Measurements from ENCODE around the gene CHURC1.

DNA sequence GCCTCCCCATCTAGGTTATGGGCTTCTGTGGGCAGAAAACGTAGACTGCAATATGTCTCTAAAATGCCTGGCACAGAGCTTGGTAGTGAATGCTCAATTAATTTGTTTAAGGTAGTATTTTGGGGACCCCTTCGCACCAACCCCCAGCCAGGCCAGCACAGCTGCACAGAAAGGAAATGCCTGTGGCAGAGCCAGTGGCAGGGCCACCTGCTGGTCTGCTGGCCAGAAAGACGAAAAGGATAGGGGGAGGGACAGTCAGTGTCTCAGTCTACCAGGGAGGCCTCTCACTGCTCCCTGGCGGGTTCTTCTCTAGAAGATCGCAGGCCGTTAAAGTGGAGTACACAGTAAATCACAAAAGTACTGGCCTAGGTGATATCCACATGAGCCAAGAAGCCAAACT, 54.4 kb downstream of the CHURC1 start:
- TF ChIP-seq POLR2AphosphoS5 (IDR thresholded peaks at IDR 0.05; ENCODE audit: low read depth, low read length) (no peak), TAF1 (IDR thresholded peaks at IDR 0.05; ENCODE audit: borderline replicate concordance, insufficient read depth, low read length) (no peak), SIN3A (IDR thresholded peaks at IDR 0.05; ENCODE audit: borderline replicate concordance, insufficient read depth, low read length) (no peak)
- TF ChIP-seq, protein P1, sequence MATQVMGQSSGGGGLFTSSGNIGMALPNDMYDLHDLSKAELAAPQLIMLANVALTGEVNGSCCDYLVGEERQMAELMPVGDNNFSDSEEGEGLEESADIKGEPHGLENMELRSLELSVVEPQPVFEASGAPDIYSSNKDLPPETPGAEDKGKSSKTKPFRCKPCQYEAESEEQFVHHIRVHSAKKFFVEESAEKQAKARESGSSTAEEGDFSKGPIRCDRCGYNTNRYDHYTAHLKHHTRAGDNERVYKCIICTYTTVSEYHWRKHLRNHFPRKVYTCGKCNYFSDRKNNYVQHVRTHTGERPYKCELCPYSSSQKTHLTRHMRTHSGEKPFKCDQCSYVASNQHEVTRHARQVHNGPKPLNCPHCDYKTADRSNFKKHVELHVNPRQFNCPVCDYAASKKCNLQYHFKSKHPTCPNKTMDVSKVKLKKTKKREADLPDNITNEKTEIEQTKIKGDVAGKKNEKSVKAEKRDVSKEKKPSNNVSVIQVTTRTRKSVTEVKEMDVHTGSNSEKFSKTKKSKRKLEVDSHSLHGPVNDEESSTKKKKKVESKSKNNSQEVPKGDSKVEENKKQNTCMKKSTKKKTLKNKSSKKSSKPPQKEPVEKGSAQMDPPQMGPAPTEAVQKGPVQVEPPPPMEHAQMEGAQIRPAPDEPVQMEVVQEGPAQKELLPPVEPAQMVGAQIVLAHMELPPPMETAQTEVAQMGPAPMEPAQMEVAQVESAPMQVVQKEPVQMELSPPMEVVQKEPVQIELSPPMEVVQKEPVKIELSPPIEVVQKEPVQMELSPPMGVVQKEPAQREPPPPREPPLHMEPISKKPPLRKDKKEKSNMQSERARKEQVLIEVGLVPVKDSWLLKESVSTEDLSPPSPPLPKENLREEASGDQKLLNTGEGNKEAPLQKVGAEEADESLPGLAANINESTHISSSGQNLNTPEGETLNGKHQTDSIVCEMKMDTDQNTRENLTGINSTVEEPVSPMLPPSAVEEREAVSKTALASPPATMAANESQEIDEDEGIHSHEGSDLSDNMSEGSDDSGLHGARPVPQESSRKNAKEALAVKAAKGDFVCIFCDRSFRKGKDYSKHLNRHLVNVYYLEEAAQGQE (IDR thresholded peaks at IDR 0.05; ENCODE audit: insufficient read depth in 1 of 2, low read depth in 2 of 2, low read length in 2 of 2): no peak

Data from PFSK-1 (cell line).